Activated CD8-positive, alpha-beta memory T cell treated with anti-CD3 and anti-CD28 coated beads for 36 hours (primary cell): ENCODE data around the gene TMEM26. TPM values are rescaled to one million over a fixed set of nuclear protein-coding genes. Genes with fewer than 3 reads are reported as not detected.

Experiments used
- CTCF ChIA-PET: fragments of 350-600 bp; sonication (Branson Sonifier 250); formaldehyde crosslinking; loops from one replicate; lab custom pipeline; 2021; ENCODE audit warnings: antibody characterized with exemption; lab: Charles Lee
- POLR2A ChIA-PET: fragments of 350-600 bp; sonication (Branson Sonifier 250); formaldehyde crosslinking; loops from one replicate; lab custom pipeline; 2021; ENCODE audit warnings: antibody characterized with exemption; lab: Charles Lee
- total RNA-seq, 2 experiments: library from RNA; stranded (reverse); gene quantifications; one replicate each; pipeline ENCODE4 v1.2.3, GENCODE V29; 2021

TMEM26 gene
- total RNA-seq, 2 experiments from 2014 or later = not detected

GRCh38 chr10:61463035-61463909 is 10.1 kb upstream of the TMEM26 start:
- ChIA-PET CTCF (no interaction called here), POLR2A (no interaction called here)

- CTCF ChIA-PET = no interaction called here
These were observed 7.7 kb upstream of the TMEM26 start for GRCh38 chr10:61460835-61461234.

GRCh38 chr10:61458031-61458430 is 4.8 kb upstream of the TMEM26 start:
- ChIA-PET POLR2A (no interaction called here), CTCF (no interaction called here)

More at GRCh38 chr10:61460835-61461234, 7.7 kb upstream of the TMEM26 start:
- POLR2A ChIA-PET = no interaction called here

GRCh38 chr10:61456095-61456789 is 3.1 kb upstream of the TMEM26 start:
- ChIA-PET POLR2A (no interaction called here), CTCF (no interaction called here)

DNA sequence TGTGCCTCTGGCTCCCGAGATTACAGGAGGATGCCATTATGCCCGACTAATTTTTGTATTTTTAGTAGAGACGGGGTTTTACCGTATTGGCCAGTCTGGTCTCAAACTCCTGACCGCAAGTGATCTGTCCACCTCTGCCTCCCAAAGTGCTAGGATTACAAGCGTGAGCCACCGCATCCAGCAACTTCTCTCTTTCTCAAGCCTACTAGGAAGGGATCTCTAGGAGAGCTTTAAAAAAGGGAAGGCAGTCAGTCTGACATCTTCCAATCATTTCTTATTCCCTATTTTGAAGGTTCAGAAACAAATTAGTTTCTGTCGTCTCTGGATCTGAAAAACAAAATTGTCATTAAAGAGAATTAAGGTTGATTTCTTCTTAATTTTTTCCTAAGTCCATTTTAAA is 2.5 kb upstream of the TMEM26 start:
- ChIA-PET CTCF (no interaction called here), POLR2A (no interaction called here)

DNA sequence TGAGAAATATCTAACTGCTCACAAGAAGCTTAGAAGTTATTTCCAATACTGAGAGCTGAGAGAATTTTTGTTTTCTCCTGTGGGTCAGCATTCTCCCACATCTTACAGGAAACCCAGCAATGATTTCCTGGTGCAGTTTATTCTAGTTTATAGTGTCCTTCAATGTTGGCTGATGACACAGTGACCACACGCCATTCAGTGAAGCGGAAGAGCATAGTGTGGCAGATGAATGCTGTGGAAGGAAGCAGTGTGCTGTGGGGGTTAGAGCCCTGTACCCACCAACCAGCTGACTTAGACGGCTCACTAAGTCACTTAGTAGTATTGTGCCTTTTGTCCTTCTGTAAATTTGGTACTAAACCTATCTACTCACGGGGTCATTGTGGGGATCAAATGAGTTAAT is 1.4 kb upstream of the TMEM26 start:
- ChIA-PET CTCF (no interaction called here), POLR2A (no interaction called here)

DNA sequence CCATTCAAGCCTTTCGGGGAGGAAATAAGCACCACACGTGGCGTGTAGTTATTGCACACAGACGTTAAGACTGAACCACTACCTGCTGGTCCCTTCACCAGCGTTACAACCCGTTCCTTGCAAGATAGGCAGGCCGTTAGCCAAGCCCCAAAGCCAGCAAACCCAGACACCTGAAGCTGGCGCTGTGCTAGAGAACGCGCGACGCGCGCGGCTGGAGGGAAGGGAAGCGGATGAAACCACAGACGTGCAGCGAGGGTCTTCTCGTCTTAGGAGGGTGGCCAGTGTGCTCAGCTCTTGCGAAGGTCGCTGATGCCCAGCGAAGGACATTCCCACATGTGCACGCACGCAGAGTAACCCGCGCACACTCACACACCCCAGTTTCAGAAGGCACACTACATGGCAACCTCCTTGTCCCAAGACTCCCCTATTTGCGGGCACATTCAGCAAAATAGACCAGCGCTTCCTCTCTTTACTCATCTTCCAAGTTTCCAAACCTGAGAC is 980 bp downstream of the TMEM26 start:
- POLR2A ChIA-PET = no interaction called here

DNA sequence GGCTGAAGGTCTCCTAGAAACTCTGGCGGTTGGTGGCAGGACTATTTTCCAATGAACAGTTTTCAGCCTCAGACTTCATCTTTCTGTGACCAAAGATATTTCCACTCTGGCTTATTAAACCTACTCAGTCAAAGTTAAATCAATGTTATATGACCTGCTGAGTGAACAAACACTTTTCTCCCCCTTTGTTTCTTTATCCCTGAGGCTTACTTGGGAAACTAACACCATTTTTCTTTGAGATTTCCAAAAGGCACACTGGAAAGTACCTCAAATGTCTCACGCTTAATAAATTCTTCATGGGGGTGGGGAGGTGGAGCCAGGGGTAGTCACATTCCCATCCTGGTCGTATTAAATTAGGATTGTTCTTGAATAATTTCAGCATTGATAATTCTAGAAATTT is 1.8 kb downstream of the TMEM26 start:
- CTCF ChIA-PET = no interaction called here
- POLR2A ChIA-PET = no interaction called here

More for the DNA sequence above, 980 bp downstream of the TMEM26 start:
- CTCF ChIA-PET = no interaction called here

DNA sequence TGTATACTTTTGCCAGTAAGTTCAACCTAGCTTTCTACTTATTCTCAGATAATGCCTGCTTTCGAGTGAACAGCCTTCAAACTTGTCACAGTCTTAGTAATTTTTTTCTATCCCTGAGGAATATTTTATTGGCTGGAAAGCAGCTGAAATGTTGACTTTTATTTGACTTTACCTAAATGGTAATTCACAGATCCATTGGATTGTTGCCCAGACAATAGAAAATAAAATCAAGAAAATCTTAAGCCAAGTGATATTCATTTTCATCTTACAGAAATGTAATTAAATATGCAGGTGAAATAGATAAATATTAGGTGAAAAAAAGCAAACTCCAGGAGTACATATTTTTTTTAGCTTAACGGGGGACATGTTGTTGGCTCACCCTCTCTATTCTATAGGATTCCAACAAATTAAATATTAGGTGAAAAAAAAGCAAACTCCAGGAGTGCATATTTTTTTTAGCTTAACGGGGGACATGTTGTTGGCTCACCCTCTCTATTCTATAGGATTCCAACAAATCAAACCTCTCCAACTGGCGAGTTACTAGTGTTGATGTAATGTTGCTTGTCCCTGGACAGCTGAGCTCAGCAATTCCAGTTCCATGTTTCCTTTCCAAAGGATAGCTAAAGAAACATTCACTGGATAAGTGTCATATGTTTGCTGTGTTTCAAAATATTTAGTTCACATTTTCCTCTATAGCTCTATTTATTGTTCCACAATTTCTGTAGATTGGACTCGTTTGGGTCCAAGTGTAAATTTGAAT is 4.2 kb downstream of the TMEM26 start:
- CTCF ChIA-PET = no interaction called here
- POLR2A ChIA-PET = no interaction called here

DNA sequence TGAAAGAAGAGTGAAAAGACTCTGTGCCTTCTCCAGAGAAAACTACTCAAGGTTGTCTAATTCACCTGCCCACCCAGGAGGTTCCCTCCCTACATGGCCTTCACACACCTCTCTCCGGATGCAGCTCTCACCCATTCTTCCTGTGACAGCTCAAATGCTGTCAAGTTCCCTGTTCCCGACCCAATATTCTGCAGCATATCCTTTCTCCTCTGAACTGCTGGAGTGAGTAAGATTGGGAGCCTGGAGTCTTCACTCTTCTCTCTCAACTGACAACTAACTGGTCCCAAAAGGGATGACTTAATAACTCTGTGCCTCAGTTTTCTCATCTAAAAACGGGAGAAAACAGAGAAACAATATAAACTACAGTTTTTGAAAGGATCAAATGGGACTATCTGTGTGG is 5.1 kb downstream of the TMEM26 start:
- ChIA-PET POLR2A (no interaction called here), CTCF (no interaction called here)

GRCh38 chr10:61439058-61439609 is 14.0 kb downstream of the TMEM26 start:
- CTCF ChIA-PET = interaction anchor here (0.6 kb wide), 1 partner anchor 381 kb away, joined by 3 read pairs; no protein-coding TSS in a partner anchor
- POLR2A ChIA-PET = no interaction called here

- ChIA-PET POLR2A (no interaction called here), CTCF (no interaction called here)
These were observed 14.8 kb downstream of the TMEM26 start for GRCh38 chr10:61438141-61438988.

DNA sequence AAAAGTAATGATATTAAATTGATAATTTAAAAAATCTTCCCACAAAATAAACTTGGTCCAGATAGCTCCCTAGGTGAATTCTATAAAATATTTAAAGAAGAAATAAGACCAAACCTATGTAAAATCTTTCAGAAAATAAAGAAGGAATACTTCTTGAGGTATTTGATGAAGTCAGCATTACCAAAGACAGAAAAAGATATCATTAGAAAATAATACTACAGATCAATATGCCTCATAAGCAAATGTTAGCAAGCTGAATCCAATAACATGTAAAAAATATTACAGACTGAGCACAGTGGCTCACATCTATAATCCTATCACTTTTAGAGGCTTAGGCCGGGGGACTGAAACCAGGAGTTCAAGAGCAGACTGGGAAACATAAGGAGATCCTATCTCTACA is 30.0 kb downstream of the TMEM26 start:
- POLR2A ChIA-PET = no interaction called here
- CTCF ChIA-PET = no interaction called here

- POLR2A ChIA-PET = no interaction called here
These were observed 35.5 kb downstream of the TMEM26 start for GRCh38 chr10:61417661-61418060.

DNA sequence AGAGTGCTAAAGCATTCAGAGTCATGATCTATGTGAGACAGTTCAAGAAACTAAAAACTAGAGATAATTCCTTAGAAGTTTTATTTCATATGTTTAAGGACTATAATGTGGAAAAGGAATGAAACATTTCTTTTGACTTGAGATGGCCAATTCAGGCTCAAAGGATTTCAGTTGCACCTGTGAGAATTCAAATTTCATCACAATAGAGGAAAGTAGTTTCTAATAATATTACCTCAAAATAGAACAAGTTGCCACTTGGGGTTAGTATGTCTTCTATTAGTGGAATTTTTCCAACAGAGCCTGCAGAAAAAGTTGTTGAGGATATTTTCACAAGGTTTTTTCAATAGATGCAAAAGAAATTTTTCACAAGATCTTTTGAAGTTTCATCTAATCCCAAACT is 37.4 kb downstream of the TMEM26 start:
- ChIA-PET CTCF (no interaction called here), POLR2A (no interaction called here)

More at GRCh38 chr10:61417661-61418060, 35.5 kb downstream of the TMEM26 start:
- CTCF ChIA-PET = no interaction called here

DNA sequence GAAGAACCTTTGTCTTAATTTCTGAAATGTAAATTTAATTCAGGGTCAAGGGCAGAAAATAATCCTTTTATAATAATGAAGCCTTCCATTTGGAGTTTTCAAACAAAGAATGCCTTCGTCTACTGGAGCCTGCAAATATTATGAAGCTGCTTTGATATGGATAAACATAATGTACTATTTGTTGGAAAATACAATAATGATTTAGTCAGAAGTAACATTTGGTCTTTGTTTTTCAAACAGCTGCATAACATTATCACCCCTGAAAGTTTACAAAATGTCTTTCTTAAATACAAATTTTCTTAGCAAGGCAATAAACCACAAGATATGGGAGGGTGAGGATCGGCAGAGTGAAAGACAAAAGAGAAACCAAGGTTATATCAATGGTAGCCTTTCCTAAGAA is 41.5 kb downstream of the TMEM26 start:
- ChIA-PET CTCF (no interaction called here), POLR2A (no interaction called here)

- ChIA-PET POLR2A (no interaction called here), CTCF (no interaction called here)
These were observed 42.7 kb downstream of the TMEM26 start for GRCh38 chr10:61410353-61411070.

- ChIA-PET POLR2A (no interaction called here), CTCF (no interaction called here)
These were observed 44.0 kb downstream of the TMEM26 start for GRCh38 chr10:61409157-61409556.
